ENCODE data around the gene PXYLP1.

Gene PXYLP1

GRCh38 chr3:141239511-141240281 is 8.1 kb downstream of the PXYLP1 start:
- Histone ChIP-seq H4K20me1 (ENCODE audit: insufficient read depth, low read length) (peaks cover 83% of the 10 kb centered on the region), H2AFZ (ENCODE audit: low read depth, low read length) (no peak overlapping the region), H3K9me3 (ENCODE audit: insufficient read depth, low read length, severe bottlenecking) (no peaks in the 10 kb centered on the region), H3K27me3 (ENCODE audit: insufficient read depth, low read length, poor library complexity) (no peaks in the 10 kb centered on the region), H3K4me2 (ENCODE audit: insufficient read depth, low read length) (peak overlapping the region; percentile 37), H3K79me2 (ENCODE audit: insufficient read depth, low read length) (peaks cover 100% of the 10 kb centered on the region), H3K4me3 (ENCODE audit: low read depth in 1 of 2, low read length in 2 of 2) (no peak overlapping the region), H3K36me3 (ENCODE audit: insufficient read depth, low read length) (peaks cover 92% of the 10 kb centered on the region), H3K4me1 (ENCODE audit: insufficient read depth, low read length) (peaks cover 88% of the 10 kb centered on the region), H3K9ac (ENCODE audit: low read depth, low read length) (no peak overlapping the region), H3K27ac (ENCODE audit: low read length) (peak overlapping the region; percentile 74)
- ATAC-seq (ENCODE audit: insufficient read depth, low read depth) (no peak), DNase-seq (no peak)
- no peak for TF ChIP-seq EZH2 (IDR thresholded peaks at IDR 0.05; ENCODE audit: borderline replicate concordance, low read depth, low read length, severe bottlenecking)
- TF ChIP-seq, protein P1, sequence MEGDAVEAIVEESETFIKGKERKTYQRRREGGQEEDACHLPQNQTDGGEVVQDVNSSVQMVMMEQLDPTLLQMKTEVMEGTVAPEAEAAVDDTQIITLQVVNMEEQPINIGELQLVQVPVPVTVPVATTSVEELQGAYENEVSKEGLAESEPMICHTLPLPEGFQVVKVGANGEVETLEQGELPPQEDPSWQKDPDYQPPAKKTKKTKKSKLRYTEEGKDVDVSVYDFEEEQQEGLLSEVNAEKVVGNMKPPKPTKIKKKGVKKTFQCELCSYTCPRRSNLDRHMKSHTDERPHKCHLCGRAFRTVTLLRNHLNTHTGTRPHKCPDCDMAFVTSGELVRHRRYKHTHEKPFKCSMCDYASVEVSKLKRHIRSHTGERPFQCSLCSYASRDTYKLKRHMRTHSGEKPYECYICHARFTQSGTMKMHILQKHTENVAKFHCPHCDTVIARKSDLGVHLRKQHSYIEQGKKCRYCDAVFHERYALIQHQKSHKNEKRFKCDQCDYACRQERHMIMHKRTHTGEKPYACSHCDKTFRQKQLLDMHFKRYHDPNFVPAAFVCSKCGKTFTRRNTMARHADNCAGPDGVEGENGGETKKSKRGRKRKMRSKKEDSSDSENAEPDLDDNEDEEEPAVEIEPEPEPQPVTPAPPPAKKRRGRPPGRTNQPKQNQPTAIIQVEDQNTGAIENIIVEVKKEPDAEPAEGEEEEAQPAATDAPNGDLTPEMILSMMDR (IDR thresholded peaks at IDR 0.05; ENCODE audit: borderline replicate concordance, extremely low read depth, low read length, poor library complexity, severe bottlenecking), result no peak

GRCh38 chr3:141240286-141240685 is 8.7 kb downstream of the PXYLP1 start:
- peak overlapping the region; percentile 37 for H3K4me2 ChIP-seq (ENCODE audit: insufficient read depth, low read length)
- no peak overlapping the region for H2AFZ ChIP-seq (ENCODE audit: low read depth, low read length)
- H4K20me1 ChIP-seq (ENCODE audit: insufficient read depth, low read length), result peaks cover 80% of the 10 kb centered on the region
- H3K9ac ChIP-seq (ENCODE audit: low read depth, low read length), result no peak overlapping the region
- DNase-seq, result no peak
- H3K36me3 ChIP-seq (ENCODE audit: insufficient read depth, low read length), result peaks cover 92% of the 10 kb centered on the region
- no peak overlapping the region for H3K4me3 ChIP-seq (ENCODE audit: low read depth in 1 of 2, low read length in 2 of 2)
- peaks cover 82% of the 10 kb centered on the region for H3K4me1 ChIP-seq (ENCODE audit: insufficient read depth, low read length)
- no peaks in the 10 kb centered on the region for H3K9me3 ChIP-seq (ENCODE audit: insufficient read depth, low read length, severe bottlenecking)
- H3K27me3 ChIP-seq (ENCODE audit: insufficient read depth, low read length, poor library complexity), result no peaks in the 10 kb centered on the region
- TF ChIP-seq, protein P1 (IDR thresholded peaks at IDR 0.05; ENCODE audit: borderline replicate concordance, extremely low read depth, low read length, poor library complexity, severe bottlenecking), result no peak
- no peak for TF ChIP-seq EZH2 (IDR thresholded peaks at IDR 0.05; ENCODE audit: borderline replicate concordance, low read depth, low read length, severe bottlenecking)
- peak overlapping the region; percentile 74 for H3K27ac ChIP-seq (ENCODE audit: low read length)
- H3K79me2 ChIP-seq (ENCODE audit: insufficient read depth, low read length), result peaks cover 100% of the 10 kb centered on the region
- no peak for ATAC-seq (ENCODE audit: insufficient read depth, low read depth)

GRCh38 chr3:141240687-141241615 is 9.3 kb downstream of the PXYLP1 start:
- H3K4me2 ChIP-seq (ENCODE audit: insufficient read depth, low read length), result peak overlapping the region; percentile 37
- no peak overlapping the region for H2AFZ ChIP-seq (ENCODE audit: low read depth, low read length)
- no peaks in the 10 kb centered on the region for H3K27me3 ChIP-seq (ENCODE audit: insufficient read depth, low read length, poor library complexity)
- H3K27ac ChIP-seq (ENCODE audit: low read length), result peak overlapping the region; percentile 74
- peaks cover 80% of the 10 kb centered on the region for H4K20me1 ChIP-seq (ENCODE audit: insufficient read depth, low read length)
- peaks cover 75% of the 10 kb centered on the region for H3K4me1 ChIP-seq (ENCODE audit: insufficient read depth, low read length)
- peak; percentile 22; the same call in 2 of the 3 replicates for ATAC-seq (ENCODE audit: insufficient read depth, low read depth)
- TF ChIP-seq, protein P1 (IDR thresholded peaks at IDR 0.05; ENCODE audit: borderline replicate concordance, extremely low read depth, low read length, poor library complexity, severe bottlenecking), result no peak
- no peak for TF ChIP-seq EZH2 (IDR thresholded peaks at IDR 0.05; ENCODE audit: borderline replicate concordance, low read depth, low read length, severe bottlenecking)
- H3K9ac ChIP-seq (ENCODE audit: low read depth, low read length), result no peak overlapping the region
- no peak overlapping the region for H3K4me3 ChIP-seq (ENCODE audit: low read depth in 1 of 2, low read length in 2 of 2)
- DNase-seq, result peak; percentile 25
- peaks cover 92% of the 10 kb centered on the region for H3K36me3 ChIP-seq (ENCODE audit: insufficient read depth, low read length)
- H3K79me2 ChIP-seq (ENCODE audit: insufficient read depth, low read length), result peaks cover 100% of the 10 kb centered on the region
- no peaks in the 10 kb centered on the region for H3K9me3 ChIP-seq (ENCODE audit: insufficient read depth, low read length, severe bottlenecking)

Data from DND-41 (cell line).